GM23248 (cell line): ENCODE results near the gene C2orf68. TPM values are rescaled to one million over a fixed set of nuclear protein-coding genes. Genes with fewer than 3 reads are reported as not detected.
A peak's percentile ranks its signal among the peaks of the same experiment; 100 is the strongest.
"Not testable (repeated sequence)": the region's sequence is repeated elsewhere in the genome, so short reads cannot be mapped to it uniquely, and the experiment has no call there.

Experiments used
- DNase-seq: peaks from one replicate; pipeline ENCODE4 v3.0.0-alpha.2; 2015
- H2AFZ ChIP-seq: fragments of 200-600 bp; sonication (generic); 2 replicates; pipeline ENCODE4 v1.6.1; 2016; ENCODE audit warnings: antibody characterized with exemption
- H3F3A ChIP-seq: fragments of 200-600 bp; sonication (generic); 2 replicates; pipeline ENCODE4 v1.6.1; 2016; ENCODE audit warnings: mild to moderate bottlenecking, antibody characterized with exemption, mixed run types; ENCODE audit not compliant: insufficient read depth
- H3K27ac ChIP-seq: fragments of 200-600 bp; sonication (generic); 2 replicates; pipeline ENCODE4 v1.5.1; 2016; ENCODE audit warnings: mild to moderate bottlenecking
- H3K27me3 ChIP-seq: fragments of 200-600 bp; sonication (generic); replicated peaks from 2 replicates; pipeline ENCODE4 v1.6.1; 2016; ENCODE audit warnings: mild to moderate bottlenecking; ENCODE audit not compliant: insufficient read depth
- H3K36me3 ChIP-seq: fragments of 200-600 bp; sonication (generic); 2 replicates; pipeline ENCODE4 v1.6.1; 2016; ENCODE audit warnings: low read depth, mild to moderate bottlenecking
- H3K4me1 ChIP-seq: fragments of 200-600 bp; sonication (generic); 2 replicates; pipeline ENCODE4 v1.6.1; 2016; ENCODE audit warnings: mild to moderate bottlenecking; ENCODE audit not compliant: insufficient read depth
- H3K4me2 ChIP-seq: fragments of 200-600 bp; sonication (generic); one replicate; pipeline ENCODE4 v1.6.1; 2016; ENCODE audit warnings: mild to moderate bottlenecking; ENCODE audit not compliant: unreplicated experiment
- H3K4me3 ChIP-seq: fragments of 200-600 bp; sonication (generic); 2 replicates; pipeline ENCODE4 v1.5.1; 2016; ENCODE audit warnings: mild to moderate bottlenecking
- H3K79me2 ChIP-seq: fragments of 200-600 bp; sonication (generic); 2 replicates; pipeline ENCODE4 v1.6.1; 2016; ENCODE audit warnings: mild to moderate bottlenecking; ENCODE audit not compliant: insufficient read depth
- H3K9ac ChIP-seq: fragments of 200-600 bp; sonication (generic); 2 replicates; pipeline ENCODE4 v1.6.1; 2016; ENCODE audit warnings: mild to moderate bottlenecking
- H3K9me2 ChIP-seq: fragments of 200-600 bp; sonication (generic); 2 replicates; pipeline ENCODE4 v1.6.1; 2016; ENCODE audit warnings: mixed run types, mild to moderate bottlenecking, moderate library complexity; ENCODE audit not compliant: insufficient read depth
- H3K9me3 ChIP-seq: fragments of 200-600 bp; sonication (generic); one replicate; pipeline ENCODE4 v1.6.1; 2017; ENCODE audit warnings: low read depth
- H4K20me1 ChIP-seq: fragments of 200-600 bp; sonication (generic); 2 replicates; pipeline ENCODE4 v1.6.0; 2016; ENCODE audit not compliant: insufficient read depth
- EZH2 ChIP-seq: fragments of 200-600 bp; sonication (generic); IDR thresholded peaks from 2 replicates; pipeline ENCODE4 v1.6.1; 2018; ENCODE audit warnings: antibody characterized with exemption, mild to moderate bottlenecking; ENCODE audit not compliant: insufficient read depth, poor library complexity, severe bottlenecking
- EZH2phosphoT487 ChIP-seq: fragments of 200-600 bp; sonication (generic); IDR thresholded peaks from 2 replicates; pipeline ENCODE4 v1.6.1; 2018; ENCODE audit warnings: antibody characterized with exemption, moderate library complexity, mild to moderate bottlenecking, low read depth; ENCODE audit not compliant: insufficient read depth
- WGBS, 2 experiments: methylation state at CpG; one replicate each; pipeline ENCODE4 v1.1.6; 2015 to 2017; ENCODE audit warnings: low lambda C conversion rate in 2 of 2, low coverage in 1 of 2; ENCODE audit errors: missing lambda C conversion rate in 2 of 2; 5-methylcytosine and 5-hydroxymethylcytosine counted together
- in situ Hi-C: fragments of 300-500 bp; cut with MboI; formaldehyde crosslinking; loops from 2 replicates; pipeline ENCODE4 v1.15.0; 2020
- polyA plus RNA-seq: library from polyadenylated mRNA; unstranded; fragments of >200 nt; fragmentation: Nextera tagmentation; extraction: Ambion mirVana; gene quantifications from 2 replicates; pipeline ENCODE4 v1.2.1, GENCODE V29; 2016
- total RNA-seq: library from RNA; depleted of rRNA; stranded (reverse); fragments of >200 nt; shearing (Covaris generic); gene quantifications from 2 replicates; pipeline ENCODE4 v1.2.3, GENCODE V29; 2014

Gene C2orf68
- total and polyA plus RNA-seq, 2 experiments from 2014 or later, result 9.8 to 30.4 TPM

GRCh38 chr2:85596026-85596333, 15.9 kb downstream of the C2orf68 start:
- H3K9me3 ChIP-seq, result no peaks in the 10 kb centered on the region
- H3F3A ChIP-seq, result peaks cover 21% of the 10 kb centered on the region
- H3K9me2 ChIP-seq, result no peaks in the 10 kb centered on the region
- H3K4me1 ChIP-seq, result peaks cover 28% of the 10 kb centered on the region
- peaks cover 8% of the 10 kb centered on the region; the same call in 1 of the 2 replicates for H3K36me3 ChIP-seq
- 1 to 2% methylated on average over 8 to 10 of the region's 10 CpGs for WGBS, 2 experiments
- no peak for DNase-seq
- H3K4me3 ChIP-seq, result peak overlapping the region; percentile 79
- peak overlapping the region; percentile 76 for H2AFZ ChIP-seq
- H3K4me2 ChIP-seq, result peak overlapping the region; percentile 83
- H3K27me3 ChIP-seq, result no peaks in the 10 kb centered on the region
- peaks cover 71% of the 10 kb centered on the region for H3K79me2 ChIP-seq
- peak overlapping the region; percentile 89 for H3K27ac ChIP-seq
- H4K20me1 ChIP-seq, result no peaks in the 10 kb centered on the region
- in situ Hi-C loops, result no loop called here
- TF ChIP-seq EZH2phosphoT487 (no peak), EZH2 (no peak)
- H3K9ac ChIP-seq, result peak overlapping the region; percentile 88

- DNase-seq, result peak; percentile 99
- Histone ChIP-seq H3K9ac (peak within 1 kb of the TSS; percentile 88), H3K36me3 (peaks cover 8% of the 10 kb centered on the region; the same call in 1 of the 2 replicates), H3K9me3 (no peaks in the 10 kb centered on the region), H3K4me3 (peak within 1 kb of the TSS; percentile 79), H3K27me3 (no peaks in the 10 kb centered on the region), H3K27ac (peak within 1 kb of the TSS; percentile 89), H3K4me2 (peak within 1 kb of the TSS; percentile 88), H3K4me1 (peaks cover 33% of the 10 kb centered on the region), H3K79me2 (peaks cover 71% of the 10 kb centered on the region), H3F3A (peaks cover 25% of the 10 kb centered on the region), H2AFZ (peak within 1 kb of the TSS; percentile 76), H3K9me2 (no peaks in the 10 kb centered on the region), H4K20me1 (no peaks in the 10 kb centered on the region)
- 1% methylated on average over 44 to 47 of the region's 47 CpGs for WGBS, 2 experiments
- in situ Hi-C loops, result no loop called here
- TF ChIP-seq EZH2 (no peak), EZH2phosphoT487 (no peak)
Observed at GRCh38 chr2:85595301-85596025, 16.4 kb downstream of the C2orf68 start, which contains the start of gene RNF181. TSS of gene RNF181 (plus strand) at chr2:85595745. CDS start at chr2:85595764, 19 bp downstream.

GRCh38 chr2:85594715-85595300, 17.1 kb downstream of the C2orf68 start:
- Histone ChIP-seq H3K4me1 (peaks cover 39% of the 10 kb centered on the region), H3K4me3 (peak overlapping the region; percentile 79), H3K27me3 (no peaks in the 10 kb centered on the region), H3K27ac (peak overlapping the region; percentile 89), H2AFZ (peak overlapping the region; percentile 76), H4K20me1 (no peaks in the 10 kb centered on the region), H3K9ac (peak overlapping the region; percentile 88), H3K36me3 (peaks cover 8% of the 10 kb centered on the region; the same call in 1 of the 2 replicates), H3F3A (peaks cover 32% of the 10 kb centered on the region), H3K79me2 (peaks cover 71% of the 10 kb centered on the region), H3K9me3 (no peaks in the 10 kb centered on the region), H3K9me2 (no peaks in the 10 kb centered on the region), H3K4me2 (peak overlapping the region; percentile 88)
- 14% methylated on average over 13 of the region's 13 CpGs for WGBS, 2 experiments
- DNase-seq, result no peak
- no peak for TF ChIP-seq EZH2
- no peak for TF ChIP-seq EZH2phosphoT487
- in situ Hi-C loops, result no loop called here

- Histone ChIP-seq H3K36me3 (peaks cover 6% of the 10 kb centered on the region; the same call in 1 of the 2 replicates), H2AFZ (no peak overlapping the region), H3K4me2 (no peak overlapping the region), H3K9ac (no peak overlapping the region), H3F3A (peaks cover 40% of the 10 kb centered on the region), H3K4me3 (no peak overlapping the region), H3K79me2 (peaks cover 73% of the 10 kb centered on the region), H3K9me2 (no peaks in the 10 kb centered on the region), H3K9me3 (no peaks in the 10 kb centered on the region), H4K20me1 (no peaks in the 10 kb centered on the region), H3K27me3 (no peaks in the 10 kb centered on the region), H3K4me1 (peaks cover 47% of the 10 kb centered on the region), H3K27ac (no peak overlapping the region)
- TF ChIP-seq EZH2 (no peak), EZH2phosphoT487 (no peak)
- WGBS, 2 experiments, result 60 to 64% methylated on average over 3 of the region's 3 CpGs
- DNase-seq, result no peak
- in situ Hi-C loops, result no loop called here
Observed at GRCh38 chr2:85593023-85593422, 18.8 kb downstream of the C2orf68 start.

GRCh38 chr2:85592299-85592698, 19.6 kb downstream of the C2orf68 start:
- Histone ChIP-seq H3K27ac (peak overlapping the region; percentile 96; the same call in 1 of the 2 replicates), H3F3A (peaks cover 40% of the 10 kb centered on the region), H3K79me2 (peaks cover 73% of the 10 kb centered on the region), H3K4me1 (peaks cover 47% of the 10 kb centered on the region)
- in situ Hi-C loops, H3K9me3 ChIP-seq, H3K4me2 ChIP-seq, H3K9me2 ChIP-seq, H3K9ac ChIP-seq, H3K27me3 ChIP-seq, H2AFZ ChIP-seq, H3K36me3 ChIP-seq, H3K4me3 ChIP-seq, DNase-seq, H4K20me1 ChIP-seq: not testable (repeated sequence)
- WGBS, 2 experiments, result 92% methylated on average over 9 of the region's 9 CpGs
